Measurements from ENCODE around the gene CAB39L. TPM values are rescaled to one million over a fixed set of nuclear protein-coding genes. Genes with fewer than 3 reads are reported as not detected.

CAB39L gene
- total and polyA plus RNA-seq, 2 of the 13 experiments (the other 11 are each of a cell fraction or from before 2014, with no cell fraction given) = 3.1 to 6.1 TPM

DNA sequence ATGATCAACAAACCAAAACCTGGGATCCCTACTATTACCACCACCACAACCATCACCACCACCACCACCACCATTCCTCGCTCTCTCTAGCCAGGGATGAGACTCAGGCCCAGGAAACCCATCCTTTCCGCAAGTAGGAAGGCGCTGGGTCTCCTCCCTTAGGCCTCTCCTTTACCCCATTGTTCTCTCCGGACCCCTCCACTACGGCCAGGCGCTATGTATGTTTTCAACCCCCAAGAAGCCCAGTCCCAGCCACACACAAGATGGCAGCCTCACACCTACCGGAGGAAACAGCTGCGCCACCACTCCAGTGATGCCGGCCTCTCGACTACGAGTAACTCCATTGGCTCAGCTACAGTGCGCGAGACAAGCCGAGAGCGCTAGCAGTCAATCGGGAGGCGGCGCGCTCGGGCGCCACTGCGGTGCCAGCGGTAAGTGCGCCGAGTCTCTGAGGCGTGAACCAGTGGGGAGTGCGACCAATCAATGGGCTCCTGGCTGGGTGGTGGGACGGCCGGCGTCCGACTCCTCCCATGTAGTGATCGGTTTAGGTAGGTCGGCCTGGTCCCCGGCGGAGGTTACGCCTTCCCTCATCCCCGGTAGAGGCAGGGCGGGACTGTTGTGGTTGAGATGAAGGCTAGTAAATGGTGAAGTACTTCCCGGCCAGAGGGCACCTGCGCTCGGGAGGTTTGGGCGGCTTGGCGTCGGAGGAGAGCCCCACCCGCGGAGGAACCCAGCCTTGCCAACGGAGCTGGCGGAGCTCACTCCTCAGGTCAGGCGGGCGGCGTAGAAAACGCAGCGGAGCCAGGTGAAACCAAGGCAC, at the start of gene CAB39L, which contains the start of gene SETDB2 (continued):
- TF ChIP-seq ETV5 (CRISPR knock-in tag; IDR thresholded peaks at IDR 0.05; ENCODE audit: borderline replicate concordance) (peak; percentile 72), ZNF891 (CRISPR knock-in tag; IDR thresholded peaks at IDR 0.05) (peak; percentile 76; the same call in 1 of the 2 replicates), RBFOX2 (IDR thresholded peaks at IDR 0.05; ENCODE audit: low read depth, low read length) (peak; percentile 88), ZNF30 (CRISPR knock-in tag; IDR thresholded peaks at IDR 0.05) (no peak), ATRX (CRISPR knock-in tag; IDR thresholded peaks at IDR 0.05; ENCODE audit: borderline replicate concordance) (no peak), ZNF333 (CRISPR knock-in tag; IDR thresholded peaks at IDR 0.05; ENCODE audit: borderline replicate concordance) (no peak), ZFYVE20 (CRISPR knock-in tag; IDR thresholded peaks at IDR 0.05; ENCODE audit: borderline replicate concordance, low read depth) (no peak), SAP130 (CRISPR knock-in tag; IDR thresholded peaks at IDR 0.05; ENCODE audit: low read depth) (peak; percentile 83), ZNF883 (CRISPR knock-in tag; IDR thresholded peaks at IDR 0.05; ENCODE audit: not compliant biosample characterization) (peak; percentile 83), ZNF143 (CRISPR knock-in tag; IDR thresholded peaks at IDR 0.05) (peak; percentile 82), ZNF724P (CRISPR knock-in tag; IDR thresholded peaks at IDR 0.05; ENCODE audit: borderline replicate concordance) (no peak), HDAC2 (CRISPR knock-in tag; IDR thresholded peaks at IDR 0.05) (peak; percentile 62; the same call in 1 of the 2 replicates), HMG20A (CRISPR knock-in tag; IDR thresholded peaks at IDR 0.05; ENCODE audit: borderline replicate concordance) (no peak), ZFP82 (CRISPR knock-in tag; IDR thresholded peaks at IDR 0.05; ENCODE audit: borderline replicate concordance) (peak; percentile 85; the same call in 1 of the 2 replicates), ZFAT (CRISPR knock-in tag; conservative IDR thresholded peaks at IDR 0.05) (no peak), ZSCAN22 (CRISPR knock-in tag; IDR thresholded peaks at IDR 0.05) (no peak), RORA (CRISPR knock-in tag; IDR thresholded peaks at IDR 0.05) (no peak), SIN3A (IDR thresholded peaks at IDR 0.05; ENCODE audit: borderline replicate concordance, low read depth, low read length) (peak; percentile 79; the same call in 1 of the 2 replicates), ZNF296 (CRISPR knock-in tag; conservative IDR thresholded peaks at IDR 0.05) (no peak), ZNF329 (CRISPR knock-in tag; IDR thresholded peaks at IDR 0.05; ENCODE audit: low read depth) (no peak)
- TF ChIP-seq, protein P1, sequence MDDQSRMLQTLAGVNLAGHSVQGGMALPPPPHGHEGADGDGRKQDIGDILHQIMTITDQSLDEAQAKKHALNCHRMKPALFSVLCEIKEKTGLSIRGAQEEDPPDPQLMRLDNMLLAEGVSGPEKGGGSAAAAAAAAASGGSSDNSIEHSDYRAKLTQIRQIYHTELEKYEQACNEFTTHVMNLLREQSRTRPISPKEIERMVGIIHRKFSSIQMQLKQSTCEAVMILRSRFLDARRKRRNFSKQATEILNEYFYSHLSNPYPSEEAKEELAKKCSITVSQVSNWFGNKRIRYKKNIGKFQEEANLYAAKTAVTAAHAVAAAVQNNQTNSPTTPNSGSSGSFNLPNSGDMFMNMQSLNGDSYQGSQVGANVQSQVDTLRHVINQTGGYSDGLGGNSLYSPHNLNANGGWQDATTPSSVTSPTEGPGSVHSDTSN (CRISPR knock-in tag; IDR thresholded peaks at IDR 0.05; ENCODE audit: borderline replicate concordance) = no peak
- TF ChIP-seq, protein P2, sequence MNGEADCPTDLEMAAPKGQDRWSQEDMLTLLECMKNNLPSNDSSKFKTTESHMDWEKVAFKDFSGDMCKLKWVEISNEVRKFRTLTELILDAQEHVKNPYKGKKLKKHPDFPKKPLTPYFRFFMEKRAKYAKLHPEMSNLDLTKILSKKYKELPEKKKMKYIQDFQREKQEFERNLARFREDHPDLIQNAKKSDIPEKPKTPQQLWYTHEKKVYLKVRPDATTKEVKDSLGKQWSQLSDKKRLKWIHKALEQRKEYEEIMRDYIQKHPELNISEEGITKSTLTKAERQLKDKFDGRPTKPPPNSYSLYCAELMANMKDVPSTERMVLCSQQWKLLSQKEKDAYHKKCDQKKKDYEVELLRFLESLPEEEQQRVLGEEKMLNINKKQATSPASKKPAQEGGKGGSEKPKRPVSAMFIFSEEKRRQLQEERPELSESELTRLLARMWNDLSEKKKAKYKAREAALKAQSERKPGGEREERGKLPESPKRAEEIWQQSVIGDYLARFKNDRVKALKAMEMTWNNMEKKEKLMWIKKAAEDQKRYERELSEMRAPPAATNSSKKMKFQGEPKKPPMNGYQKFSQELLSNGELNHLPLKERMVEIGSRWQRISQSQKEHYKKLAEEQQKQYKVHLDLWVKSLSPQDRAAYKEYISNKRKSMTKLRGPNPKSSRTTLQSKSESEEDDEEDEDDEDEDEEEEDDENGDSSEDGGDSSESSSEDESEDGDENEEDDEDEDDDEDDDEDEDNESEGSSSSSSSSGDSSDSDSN (CRISPR knock-in tag; IDR thresholded peaks at IDR 0.05) = peak; percentile 96
- TF ChIP-seq, protein P3, sequence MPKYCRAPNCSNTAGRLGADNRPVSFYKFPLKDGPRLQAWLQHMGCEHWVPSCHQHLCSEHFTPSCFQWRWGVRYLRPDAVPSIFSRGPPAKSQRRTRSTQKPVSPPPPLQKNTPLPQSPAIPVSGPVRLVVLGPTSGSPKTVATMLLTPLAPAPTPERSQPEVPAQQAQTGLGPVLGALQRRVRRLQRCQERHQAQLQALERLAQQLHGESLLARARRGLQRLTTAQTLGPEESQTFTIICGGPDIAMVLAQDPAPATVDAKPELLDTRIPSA (CRISPR knock-in tag; IDR thresholded peaks at IDR 0.05; ENCODE audit: borderline replicate concordance) = no peak
- TF ChIP-seq, protein P4, sequence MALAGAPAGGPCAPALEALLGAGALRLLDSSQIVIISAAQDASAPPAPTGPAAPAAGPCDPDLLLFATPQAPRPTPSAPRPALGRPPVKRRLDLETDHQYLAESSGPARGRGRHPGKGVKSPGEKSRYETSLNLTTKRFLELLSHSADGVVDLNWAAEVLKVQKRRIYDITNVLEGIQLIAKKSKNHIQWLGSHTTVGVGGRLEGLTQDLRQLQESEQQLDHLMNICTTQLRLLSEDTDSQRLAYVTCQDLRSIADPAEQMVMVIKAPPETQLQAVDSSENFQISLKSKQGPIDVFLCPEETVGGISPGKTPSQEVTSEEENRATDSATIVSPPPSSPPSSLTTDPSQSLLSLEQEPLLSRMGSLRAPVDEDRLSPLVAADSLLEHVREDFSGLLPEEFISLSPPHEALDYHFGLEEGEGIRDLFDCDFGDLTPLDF (CRISPR knock-in tag; IDR thresholded peaks at IDR 0.05) = peak; percentile 65; the same call in 1 of the 2 replicates

All from HepG2 (cell line).